Vagina (tissue), 2 donors: ENCODE measurements around the gene ALKBH5. TPM values are rescaled to one million over a fixed set of nuclear protein-coding genes. Genes with fewer than 3 reads are reported as not detected.

Source experiments
- DNase-seq, 2 donors: peaks; one replicate each; pipeline ENCODE4 v3.0.0-alpha.2; 2017; ENCODE audit errors: extremely low spot score in 2 of 2
- H3K27ac ChIP-seq: fragments of 200-600 bp; sonication (generic); one replicate; pipeline ENCODE4 v1.5.1; 2019
- H3K27me3 ChIP-seq: fragments of 200-600 bp; sonication (generic); one replicate; pipeline ENCODE4 v1.5.1; 2019
- H3K36me3 ChIP-seq, 2 donors: fragments of 200-600 bp; sonication (generic); one replicate each; pipeline ENCODE4 v1.5.1; 2017 to 2019
- H3K4me1 ChIP-seq: fragments of 200-600 bp; sonication (generic); one replicate; pipeline ENCODE4 v1.5.1; 2019
- H3K4me3 ChIP-seq, 2 donors: fragments of 200-600 bp; sonication (generic); 1 replicate in 1 of 2; 2 replicates in 1 of 2; pipeline ENCODE4 v1.5.1; 2016 to 2019
- H3K9me3 ChIP-seq: fragments of 200-600 bp; sonication (generic); one replicate; pipeline ENCODE4 v1.5.1; 2019
- POLR2A ChIP-seq, 2 donors: fragments of 450-650 bp; IDR thresholded peaks; one replicate each; pipeline ENCODE4 v1.6.1; 2017; ENCODE audit warnings: antibody characterized with exemption in 2 of 2, mild to moderate bottlenecking in 2 of 2, moderate library complexity in 2 of 2
- POLR2AphosphoS5 ChIP-seq, 2 donors: sonication (generic); formaldehyde crosslinking; IDR thresholded peaks; one replicate each; pipeline ENCODE4 v1.9.0; 2017; ENCODE audit warnings: antibody characterized with exemption in 2 of 2, mild to moderate bottlenecking in 2 of 2, low read depth in 1 of 2; ENCODE audit not compliant: insufficient read depth in 1 of 2
- intact Hi-C: fragments of 100-400 bp; cut with DNase I; formaldehyde crosslinking; loops from one replicate; pipeline ENCODE4 v1.15.1; 2023
- total RNA-seq: library from RNA; depleted of rRNA; stranded (reverse); fragments of >200 nt; gene quantifications from one replicate; pipeline ENCODE4 v1.2.3, GENCODE V29; 2016
- TF ChIP-seq, protein P1 (sequence below), 3 experiments: fragments of 450-650 bp in 2 of 3; fragments of 200-600 bp in 1 of 3; sonication (generic) in 1 of 3; IDR thresholded peaks; one replicate each; pipeline ENCODE4 v1.5.1; 2017 to 2019; ENCODE audit warnings: antibody characterized with exemption in 3 of 3, mild to moderate bottlenecking in 2 of 3, moderate library complexity in 2 of 3

Gene ALKBH5
- total RNA-seq, 1 donor from 2014 or later = 77.3 TPM

DNA sequence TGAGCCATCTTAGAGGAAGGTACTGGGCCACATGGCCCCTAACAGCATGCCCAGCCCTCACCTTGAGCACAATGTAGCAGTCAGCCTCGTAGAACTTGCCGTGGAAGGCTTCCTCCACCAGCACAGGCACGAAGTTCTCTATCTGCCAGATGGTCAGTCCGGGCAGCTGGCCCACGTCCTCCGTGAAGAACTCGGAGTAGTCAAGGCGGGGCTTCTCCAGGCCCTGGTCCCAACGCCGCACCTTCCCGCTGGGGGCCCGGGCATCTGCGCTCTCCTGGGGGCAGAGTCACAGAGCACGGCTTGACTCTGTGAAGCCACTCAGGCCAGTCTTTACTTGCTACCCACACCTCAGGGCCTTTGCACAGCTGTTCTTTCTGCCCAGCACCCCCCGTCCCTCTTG is 67.6 kb downstream of the ALKBH5 start:
- Histone ChIP-seq H3K9me3 (no peaks in the 10 kb centered on the region), H3K4me3 (no peak overlapping the region), H3K27ac (no peak overlapping the region), H3K4me1 (peaks cover 38% of the 10 kb centered on the region), H3K27me3 (no peaks in the 10 kb centered on the region), H3K36me3 (peaks cover 0 to 84% of the 10 kb centered on the region in 2 donors)
- DNase-seq = no peak
- intact Hi-C loops = no loop called here
- TF ChIP-seq POLR2AphosphoS5 (IDR thresholded peaks at IDR 0.05; ENCODE audit: insufficient read depth in 1 of 2, low read depth in 1 of 2) = no peak
- TF ChIP-seq POLR2A (IDR thresholded peaks at IDR 0.05) = no peak
- TF ChIP-seq, protein P1, sequence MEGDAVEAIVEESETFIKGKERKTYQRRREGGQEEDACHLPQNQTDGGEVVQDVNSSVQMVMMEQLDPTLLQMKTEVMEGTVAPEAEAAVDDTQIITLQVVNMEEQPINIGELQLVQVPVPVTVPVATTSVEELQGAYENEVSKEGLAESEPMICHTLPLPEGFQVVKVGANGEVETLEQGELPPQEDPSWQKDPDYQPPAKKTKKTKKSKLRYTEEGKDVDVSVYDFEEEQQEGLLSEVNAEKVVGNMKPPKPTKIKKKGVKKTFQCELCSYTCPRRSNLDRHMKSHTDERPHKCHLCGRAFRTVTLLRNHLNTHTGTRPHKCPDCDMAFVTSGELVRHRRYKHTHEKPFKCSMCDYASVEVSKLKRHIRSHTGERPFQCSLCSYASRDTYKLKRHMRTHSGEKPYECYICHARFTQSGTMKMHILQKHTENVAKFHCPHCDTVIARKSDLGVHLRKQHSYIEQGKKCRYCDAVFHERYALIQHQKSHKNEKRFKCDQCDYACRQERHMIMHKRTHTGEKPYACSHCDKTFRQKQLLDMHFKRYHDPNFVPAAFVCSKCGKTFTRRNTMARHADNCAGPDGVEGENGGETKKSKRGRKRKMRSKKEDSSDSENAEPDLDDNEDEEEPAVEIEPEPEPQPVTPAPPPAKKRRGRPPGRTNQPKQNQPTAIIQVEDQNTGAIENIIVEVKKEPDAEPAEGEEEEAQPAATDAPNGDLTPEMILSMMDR (IDR thresholded peaks at IDR 0.05) = no peak

DNA sequence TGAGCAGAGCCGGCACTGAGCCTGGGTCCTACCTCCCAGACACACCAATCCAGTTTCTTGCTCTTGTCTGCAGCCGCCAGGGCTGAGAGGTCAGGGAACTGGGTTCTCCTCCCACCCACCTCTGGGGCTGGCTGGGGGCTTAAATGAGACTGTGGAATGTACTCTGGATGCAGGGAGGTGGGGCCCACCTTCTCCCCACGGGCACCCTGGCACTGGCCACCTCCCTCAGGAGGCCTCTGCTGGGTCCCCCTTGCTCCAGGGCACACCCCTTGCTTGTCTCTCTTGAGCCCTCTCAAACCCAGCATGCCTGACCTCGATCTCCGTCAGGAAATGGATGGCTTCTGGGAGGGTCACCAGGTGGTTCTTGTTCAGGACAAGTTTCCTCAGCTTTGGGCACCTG is 68.5 kb downstream of the ALKBH5 start:
- intact Hi-C loops = no loop called here
- no peak overlapping the region for H3K4me3 ChIP-seq
- peaks cover 0 to 85% of the 10 kb centered on the region in 2 donors for H3K36me3 ChIP-seq
- no peak for DNase-seq
- peaks cover 38% of the 10 kb centered on the region for H3K4me1 ChIP-seq
- H3K27ac ChIP-seq = no peak overlapping the region
- TF ChIP-seq POLR2AphosphoS5 (IDR thresholded peaks at IDR 0.05; ENCODE audit: insufficient read depth in 1 of 2, low read depth in 1 of 2) (no peak), POLR2A (IDR thresholded peaks at IDR 0.05) (no peak)
- TF ChIP-seq, protein P1 (IDR thresholded peaks at IDR 0.05) = no peak
- H3K27me3 ChIP-seq = no peaks in the 10 kb centered on the region
- no peaks in the 10 kb centered on the region for H3K9me3 ChIP-seq

DNA sequence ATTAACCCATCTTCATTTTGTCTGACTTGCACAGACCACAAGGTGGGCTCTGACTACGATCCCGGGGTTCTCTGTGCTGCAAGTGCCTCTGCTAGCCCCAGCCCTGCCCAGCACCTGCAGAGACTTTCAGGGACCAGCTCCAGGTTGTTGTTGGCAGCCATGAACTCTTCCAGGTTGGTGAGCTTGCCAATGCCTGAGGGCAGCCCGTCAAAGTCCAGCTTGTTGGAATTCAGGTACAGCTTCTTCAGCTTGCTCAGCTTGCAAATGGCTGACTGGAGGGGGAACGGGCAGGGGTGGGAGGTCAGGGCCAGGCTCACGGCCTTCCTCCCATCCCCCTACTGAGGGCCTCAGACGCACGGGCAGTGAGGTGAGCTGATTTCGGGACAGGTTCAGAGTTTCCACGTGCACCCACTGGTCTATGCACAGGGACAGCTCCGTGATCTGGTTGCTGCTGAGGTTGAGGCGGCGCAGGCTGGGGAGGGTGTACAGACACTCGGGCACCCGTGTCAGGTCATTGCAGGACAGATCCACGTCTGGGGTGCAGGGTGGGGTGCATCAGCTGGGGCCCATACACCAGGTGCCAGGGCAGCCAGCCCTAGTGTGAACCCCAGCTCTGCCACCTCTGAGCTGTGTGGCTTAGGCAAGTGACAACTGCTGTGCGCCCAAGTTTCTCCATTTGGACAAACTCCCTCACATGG is 69.7 kb downstream of the ALKBH5 start:
- no peak overlapping the region for H3K27ac ChIP-seq
- H3K36me3 ChIP-seq = peaks cover 0 to 79% of the 10 kb centered on the region in 2 donors
- no peaks in the 10 kb centered on the region for H3K9me3 ChIP-seq
- H3K4me3 ChIP-seq = no peak overlapping the region
- no peak for DNase-seq
- peaks cover 34% of the 10 kb centered on the region for H3K4me1 ChIP-seq
- no peaks in the 10 kb centered on the region for H3K27me3 ChIP-seq
- TF ChIP-seq, protein P1 (IDR thresholded peaks at IDR 0.05) = no peak
- TF ChIP-seq POLR2A (IDR thresholded peaks at IDR 0.05) (no peak), POLR2AphosphoS5 (IDR thresholded peaks at IDR 0.05; ENCODE audit: insufficient read depth in 1 of 2, low read depth in 1 of 2) (no peak)
- intact Hi-C loops = no loop called here

DNA sequence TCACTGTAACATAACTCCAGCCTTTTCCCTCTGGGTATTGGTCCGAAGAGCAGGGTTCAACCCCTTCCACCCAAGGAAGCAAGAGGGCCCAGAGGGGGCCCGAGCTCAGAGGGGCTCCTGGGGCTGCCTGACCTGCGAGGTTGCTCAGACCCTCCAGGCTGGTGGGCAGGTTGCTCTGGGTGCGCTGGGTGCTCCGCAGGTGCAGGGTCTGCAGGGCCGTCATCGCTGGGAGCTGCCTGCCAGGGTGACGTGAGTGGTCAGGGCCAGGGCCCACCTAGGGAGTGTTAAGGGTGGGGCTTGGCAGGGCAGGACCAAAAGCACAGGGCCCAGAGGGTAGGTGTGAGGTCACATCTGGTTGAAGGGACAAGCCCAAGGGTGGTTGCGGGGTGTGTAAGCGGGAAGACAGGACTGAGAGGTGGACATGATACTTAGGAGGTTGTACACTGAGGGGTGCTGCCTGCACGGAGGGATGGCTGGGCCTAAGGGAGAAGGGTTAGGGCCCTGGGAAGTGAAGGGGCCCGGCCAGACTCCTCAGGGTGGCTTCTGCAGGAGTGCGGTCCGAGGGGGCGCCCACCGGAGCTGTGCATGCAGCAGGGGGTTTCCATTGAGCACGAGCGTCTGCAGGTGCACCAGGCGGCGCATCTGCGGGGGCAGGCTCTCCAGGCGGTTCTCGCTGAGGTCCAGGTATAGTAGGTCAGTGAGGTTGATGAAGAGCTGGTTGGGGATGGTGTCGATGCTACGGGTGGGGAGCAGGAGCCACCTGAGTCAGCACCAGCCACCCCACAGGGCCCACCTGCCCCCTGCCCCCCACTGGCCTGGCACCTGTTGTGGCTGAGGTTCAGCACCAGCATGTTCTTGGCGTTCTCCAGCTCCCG is 70.6 kb downstream of the ALKBH5 start:
- H3K9me3 ChIP-seq = no peaks in the 10 kb centered on the region
- no peak overlapping the region for H3K27ac ChIP-seq
- H3K27me3 ChIP-seq = no peaks in the 10 kb centered on the region
- no peak overlapping the region for H3K4me3 ChIP-seq
- TF ChIP-seq POLR2A (IDR thresholded peaks at IDR 0.05) (no peak), POLR2AphosphoS5 (IDR thresholded peaks at IDR 0.05; ENCODE audit: insufficient read depth in 1 of 2, low read depth in 1 of 2) (no peak)
- TF ChIP-seq, protein P1 (IDR thresholded peaks at IDR 0.05) = no peak
- peaks cover 0 to 74% of the 10 kb centered on the region in 2 donors for H3K36me3 ChIP-seq
- no peak for DNase-seq
- peaks cover 31% of the 10 kb centered on the region for H3K4me1 ChIP-seq
- intact Hi-C loops = no loop called here
